Measurements from ENCODE around the gene GFOD2. TPM values are rescaled to one million over a fixed set of nuclear protein-coding genes. Genes with fewer than 3 reads are reported as not detected.

The GFOD2 gene
- total and polyA plus RNA-seq, 2 of the 13 experiments (the other 11 are each of a cell fraction or from before 2014, with no cell fraction given), result 11.1 to 17.2 TPM

DNA sequence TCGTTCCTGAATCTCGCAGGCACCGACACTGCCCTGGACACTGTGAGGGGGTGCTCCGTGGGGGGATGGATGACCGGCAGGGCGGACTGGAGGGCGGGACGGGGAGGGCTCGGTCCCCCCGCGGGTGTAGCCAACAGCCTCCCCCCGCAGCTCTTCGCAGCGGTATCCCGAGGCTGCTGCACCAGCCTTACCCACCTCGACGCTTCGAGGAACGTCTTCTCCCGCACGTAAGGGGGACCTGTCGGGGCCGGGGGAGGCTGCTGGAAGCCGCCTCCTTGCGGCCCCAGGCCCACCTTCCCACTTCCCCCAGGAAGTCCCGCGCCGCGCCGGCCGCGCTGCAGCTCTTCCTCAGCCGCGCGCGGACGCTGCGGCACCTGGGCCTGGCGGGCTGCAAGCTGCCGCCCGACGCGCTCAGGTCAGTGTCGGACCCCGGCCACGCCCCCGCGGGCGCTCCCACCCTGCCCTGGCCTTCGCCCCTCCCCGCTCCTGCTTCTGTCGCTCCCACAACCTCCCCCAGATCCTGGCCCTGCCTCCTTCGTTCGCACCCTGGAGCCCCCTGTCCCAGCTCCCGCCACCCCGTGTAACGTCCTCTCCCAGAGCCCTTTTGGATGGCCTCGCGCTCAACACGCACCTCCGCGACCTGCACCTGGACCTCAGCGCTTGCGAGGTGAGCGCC, 70.9 kb downstream of the GFOD2 start:
- in situ Hi-C loops (cut with HindIII; ENCODE audit: extremely low pct_ligation_motif_present, low pct_unique_long_range_greater_than_20kb), result loop anchor here (5.0 kb wide), 1 partner anchor 101 kb away; no protein-coding TSS in a partner anchor
- Histone ChIP-seq H4K20me1 (ENCODE audit: insufficient read depth, low read length) (peaks cover 11% of the 10 kb centered on the region), H2AFZ (ENCODE audit: low read length) (no peak overlapping the region), H3K36me3 (replicated peaks in 1 of 2; ENCODE audit: control insufficient read depth in 1 of 2, insufficient read depth in 2 of 2, low read length in 2 of 2) (no peaks in the 10 kb centered on the region), H3K4me2 (ENCODE audit: low read depth, low read length) (peak overlapping the region; percentile 48), H3K27ac (ENCODE audit: extremely low read length, insufficient read depth, low read length) (no peak overlapping the region), H3K9ac (ENCODE audit: insufficient read depth, low read depth, low read length) (no peak overlapping the region), H3K4me1 (ENCODE audit: insufficient read depth, low read length) (peaks cover 33% of the 10 kb centered on the region), H3K27me3 (ENCODE audit: control insufficient read depth in 1 of 2, insufficient read depth in 2 of 2, low read length in 2 of 2) (peaks cover 18 to 75% of the 10 kb centered on the region in 2 experiments), H3K4me3 (replicated peaks in 1 of 3; ENCODE audit: insufficient read depth in 1 of 3, low read depth in 2 of 3, low read length in 3 of 3) (peak overlapping the region in 1 of 3 experiments; percentile 44; a peak in 1 of 6 replicates), H3K79me2 (ENCODE audit: insufficient read depth, low read length) (no peaks in the 10 kb centered on the region), H3K9me3 (ENCODE audit: low read length) (no peaks in the 10 kb centered on the region)
- DNase-seq (ENCODE audit: low spot score) (no peak), FAIRE-seq (no peak), ATAC-seq (0 out of 3 replicates have a peak, but pooled peaks have one; percentile 4)
- CTCF ChIA-PET (ENCODE audit: low intra/inter-chr PET ratio, low total read pairs), result no interaction called here
- 45% methylated on average over 47 of the region's 65 CpGs for WGBS (ENCODE audit: low lambda C conversion rate)
- POLR2A ChIA-PET, result interaction anchor here (0.8 to 1.3 kb wide), 2 partner anchors 12 to 127 kb away, joined by 3 read pairs; partner anchors contain the start of gene ACD
- no TSS peak for BruUV-seq (replicated peaks)
- intact Hi-C loops (cut with micrococcal nuclease; ENCODE audit: unreplicated experiment), result no loop called here
- TF ChIP-seq REL (CRISPR knock-in tag; conservative IDR thresholded peaks at IDR 0.05), result no peak
- no peak for TF ChIP-seq ZNF431 (CRISPR knock-in tag; IDR thresholded peaks at IDR 0.05; ENCODE audit: borderline replicate concordance, low read depth)
- TF ChIP-seq AGO1 (IDR thresholded peaks at IDR 0.05; ENCODE audit: low read depth, low read length, poor library complexity, severe bottlenecking), result peak; percentile 11
- no peak for TF ChIP-seq ZNF549 (CRISPR knock-in tag; IDR thresholded peaks at IDR 0.05)
- TF ChIP-seq ZFY (CRISPR knock-in tag; IDR thresholded peaks at IDR 0.05), result peak; percentile 30; the same call in 1 of the 2 replicates
- TF ChIP-seq HOXA3 (CRISPR knock-in tag; IDR thresholded peaks at IDR 0.05), result 0 out of 2 replicates have a peak, but pooled peaks have one; percentile 8
- TF ChIP-seq ZNF274 (CRISPR knock-in tag; IDR thresholded peaks at IDR 0.05), result no peak
- TF ChIP-seq NFKB2 (CRISPR knock-in tag; IDR thresholded peaks at IDR 0.05; ENCODE audit: borderline replicate concordance), result 0 out of 2 replicates have a peak, but pooled peaks have one; percentile 38
- TF ChIP-seq ZNF800 (CRISPR knock-in tag; IDR thresholded peaks at IDR 0.05), result peak; percentile 86
- TF ChIP-seq ZBTB21 (CRISPR knock-in tag; IDR thresholded peaks at IDR 0.05), result no peak
- no peak for TF ChIP-seq ZSCAN29 (CRISPR knock-in tag; conservative IDR thresholded peaks at IDR 0.05)
- no peak for TF ChIP-seq DR1 (CRISPR knock-in tag; IDR thresholded peaks at IDR 0.05)
- TF ChIP-seq ZNF24 (IDR thresholded peaks at IDR 0.05), result no peak
- peak; percentile 86 for TF ChIP-seq EZH2 (conservative IDR thresholded peaks at IDR 0.05; ENCODE audit: low read depth, low read length)
- peak; percentile 82 for TF ChIP-seq MTF2 (CRISPR knock-in tag; IDR thresholded peaks at IDR 0.05; ENCODE audit: borderline replicate concordance)
- no peak for TF ChIP-seq THAP9 (CRISPR knock-in tag; IDR thresholded peaks at IDR 0.05; ENCODE audit: borderline replicate concordance)
